HL-60 (cell line): Measurements from ENCODE around the gene TAF4. TPM values are rescaled to one million over a fixed set of nuclear protein-coding genes. Genes with fewer than 3 reads are reported as not detected.

Experiments used
- microRNA-seq: library from miRNA; unstranded; fragments of <30 nt; microRNA quantifications from one replicate; pipeline ENCODE4, GENCODE V29; 2018

Gene TAF4

Small RNA genes lying within 50 kb of the gene (microRNA-seq; reads per million reads assigned to microRNA genes)
- gene MIR1257, result 33.2 reads per million, percentile 52 among the genes with 10 or more reads in this experiment
- not detected for gene MIR3195
